Stimulated activated CD8-positive, alpha-beta memory T cell treated with anti-CD3 and anti-CD28 coated beads, Interleukin-15, amount 100 ng/mL, for 24 hours (primary cell): ENCODE measurements around the gene ALG11.
"Not testable (repeated sequence)": the region's sequence is repeated elsewhere in the genome, so short reads cannot be mapped to it uniquely, and the experiment has no call there.

Experiments
- DNase-seq: peaks from one replicate; pipeline ENCODE4 v3.0.0-alpha.2; 2020; ENCODE audit warnings: low read depth

ALG11 gene

GRCh38 chr13:52011632-52012511 is at the start of gene ALG11:
Gene ALG11 (plus strand): TSS chr13:52012398. CDS start chr13:52012419, 21 bp downstream.
- DNase-seq = peak; percentile 98

GRCh38 chr13:51966186-51966585 is 46.0 kb upstream of the ALG11 start:
- DNase-seq = no peak

GRCh38 chr13:51967482-51968446 is 44.4 kb upstream of the ALG11 start:
- DNase-seq = no peak

GRCh38 chr13:51970349-51970748 is 41.8 kb upstream of the ALG11 start:
- no peak for DNase-seq

- no peak for DNase-seq
These were observed 40.4 kb upstream of the ALG11 start for GRCh38 chr13:51971520-51972426.

- DNase-seq = no peak
These were observed 37.7 kb upstream of the ALG11 start for GRCh38 chr13:51974482-51974881.

GRCh38 chr13:51976423-51976822 is 35.8 kb upstream of the ALG11 start:
- no peak for DNase-seq

- DNase-seq = no peak
These were observed 35.3 kb upstream of the ALG11 start for GRCh38 chr13:51976890-51977289.

GRCh38 chr13:51977625-51978024 is 34.6 kb upstream of the ALG11 start:
- no peak for DNase-seq

- no peak for DNase-seq
These were observed 33.2 kb upstream of the ALG11 start for GRCh38 chr13:51978796-51979556.

GRCh38 chr13:51980908-51981307 is 31.3 kb upstream of the ALG11 start:
- no peak for DNase-seq

GRCh38 chr13:51981355-51981754 is 30.8 kb upstream of the ALG11 start:
- no peak for DNase-seq

- not testable (repeated sequence) for DNase-seq
These were observed 28.9 kb upstream of the ALG11 start for GRCh38 chr13:51983292-51983691.

- not testable (repeated sequence) for DNase-seq
These were observed 27.3 kb upstream of the ALG11 start for GRCh38 chr13:51984904-51985303.

GRCh38 chr13:51988988-51989618 is 23.1 kb upstream of the ALG11 start:
- no peak for DNase-seq

GRCh38 chr13:51993713-51994112 is 18.5 kb upstream of the ALG11 start:
- no peak for DNase-seq

- no peak for DNase-seq
These were observed 16.3 kb upstream of the ALG11 start for GRCh38 chr13:51995677-51996551.

- no peak for DNase-seq
These were observed 15.6 kb upstream of the ALG11 start for GRCh38 chr13:51996641-51997040.

- no peak for DNase-seq
These were observed 15.0 kb upstream of the ALG11 start for GRCh38 chr13:51997186-51997585.
